HepG2 (cell line): ENCODE data around the gene ZNF763. TPM values are rescaled to one million over a fixed set of nuclear protein-coding genes. Genes with fewer than 3 reads are reported as not detected.

Source experiments
- CCAR2 ChIP-seq: fragments of 200-400 bp; formaldehyde crosslinking; optimal IDR thresholded peaks from 2 replicates; pipeline ENCODE3; 2018; ENCODE audit warnings: low read depth, mild to moderate bottlenecking, low read length, moderate library complexity
- FLYWCH1 ChIP-seq: sonication (generic); formaldehyde crosslinking; IDR thresholded peaks from 2 replicates; pipeline ENCODE4 v1.8.1; 2023; ENCODE audit warnings: mild to moderate bottlenecking, missing genetic modification reagents
- GABPB1 ChIP-seq: IDR thresholded peaks from 2 replicates; pipeline ENCODE4 v1.6.1; 2016; ENCODE audit warnings: mild to moderate bottlenecking, missing genetic modification reagents, moderate library complexity, missing compliant biosample characterization
- HOXD1 ChIP-seq: sonication (generic); formaldehyde crosslinking; IDR thresholded peaks from 2 replicates; pipeline ENCODE4 v1.5.0; 2020; ENCODE audit warnings: missing genetic modification reagents
- KAT8 ChIP-seq: IDR thresholded peaks from 2 replicates; pipeline ENCODE4 v1.6.1; 2016; ENCODE audit warnings: missing genetic modification reagents, missing compliant biosample characterization
- KDM2A ChIP-seq: sonication (generic); formaldehyde crosslinking; IDR thresholded peaks from 2 replicates; pipeline ENCODE4 v1.4.0; 2020; ENCODE audit warnings: low read depth, missing genetic modification reagents, borderline replicate concordance
- KLF16 ChIP-seq, 2 experiments: sonication (generic) in 1 of 2; formaldehyde crosslinking in 1 of 2; IDR thresholded peaks; 2 replicates each; pipeline versions ENCODE4 v1.6.1 to v1.8.0; 2016 to 2023; ENCODE audit warnings: missing genetic modification reagents in 2 of 2, missing compliant biosample characterization in 1 of 2
- NR2C2 ChIP-seq: sonication (generic); formaldehyde crosslinking; IDR thresholded peaks from 2 replicates; pipeline ENCODE4 v1.4.0; 2020; ENCODE audit warnings: missing genetic modification reagents, mild to moderate bottlenecking, moderate library complexity, borderline replicate concordance
- SPEN ChIP-seq: sonication (generic); formaldehyde crosslinking; IDR thresholded peaks from 2 replicates; pipeline ENCODE4 v1.5.1; 2020; ENCODE audit warnings: low read depth, mild to moderate bottlenecking, missing genetic modification reagents
- SRSF9 ChIP-seq: fragments of 200-400 bp; formaldehyde crosslinking; IDR thresholded peaks from 2 replicates; pipeline ENCODE4 v1.6.1; 2018; ENCODE audit warnings: borderline replicate concordance, mild to moderate bottlenecking, low read depth, low read length; ENCODE audit not compliant: insufficient read depth, poor library complexity, severe bottlenecking
- SSRP1 ChIP-seq: IDR thresholded peaks from 2 replicates; pipeline ENCODE4 v1.6.1; 2016; ENCODE audit warnings: control low read depth
- TCF7L2 ChIP-seq: IDR thresholded peaks from 2 replicates; pipeline ENCODE4 v1.6.1; 2011; ENCODE audit warnings: mild to moderate bottlenecking, low read depth, low read length, moderate library complexity
- ZNF263 ChIP-seq: sonication (generic); formaldehyde crosslinking; IDR thresholded peaks from 2 replicates; pipeline ENCODE4 v1.4.0; 2020; ENCODE audit warnings: missing genetic modification reagents
- ZNF777 ChIP-seq: sonication (generic); formaldehyde crosslinking; IDR thresholded peaks from 2 replicates; pipeline ENCODE4 v1.4.0; 2020; ENCODE audit warnings: missing genetic modification reagents
- ZNF782 ChIP-seq: sonication (generic); formaldehyde crosslinking; IDR thresholded peaks from 2 replicates; pipeline ENCODE4 v1.4.0; 2020; ENCODE audit warnings: missing genetic modification reagents, mild to moderate bottlenecking, borderline replicate concordance
- ZNF790 ChIP-seq: sonication (generic); formaldehyde crosslinking; IDR thresholded peaks from 2 replicates; pipeline ENCODE4 v1.8.0; 2022; ENCODE audit warnings: missing genetic modification reagents, mild to moderate bottlenecking, borderline replicate concordance
- polyA plus RNA-seq, 8 experiments: library from polyadenylated mRNA; depleted of rRNA in 3 of 8; stranded (reverse) in 7 of 8; unstranded in 1 of 8; fragments of >200 nt; fragmentation: Illumina TruSeq in 4 of 8; extraction: Trizol in 4 of 8; gene quantifications; 2 replicates each; pipeline versions ENCODE4 v1.2.1 to v1.2.3, GENCODE V29; 2011 to 2016; ENCODE audit warnings: low read depth in 4 of 8, missing spikeins in 1 of 8, mixed read lengths in 1 of 8; ENCODE audit not compliant: insufficient read depth in 1 of 8
- total RNA-seq, 5 experiments: library from RNA; depleted of rRNA; stranded (reverse); fragments of >200 nt; fragmentation: Illumina TruSeq; extraction: Trizol; gene quantifications; 2 replicates each; pipeline ENCODE4 v1.2.3, GENCODE V29; 2016; ENCODE audit warnings: low read depth in 1 of 5
- TF ChIP-seq, protein P1 (sequence below): sonication (generic); formaldehyde crosslinking; IDR thresholded peaks from 2 replicates; pipeline ENCODE4 v1.4.0; 2020; ENCODE audit warnings: missing genetic modification reagents, mild to moderate bottlenecking, borderline replicate concordance
- TF ChIP-seq, protein P2 (sequence below): sonication (generic); formaldehyde crosslinking; IDR thresholded peaks from 2 replicates; pipeline ENCODE4 v1.4.0; 2020; ENCODE audit warnings: mild to moderate bottlenecking, missing genetic modification reagents
- TF ChIP-seq, protein P3 (sequence below): sonication (generic); formaldehyde crosslinking; IDR thresholded peaks from 2 replicates; pipeline ENCODE4 v1.8.1; 2023; ENCODE audit warnings: mild to moderate bottlenecking, inconsistent platforms, moderate library complexity, missing genetic modification reagents, borderline replicate concordance
- TF ChIP-seq, protein P4 (sequence below): sonication (generic); formaldehyde crosslinking; IDR thresholded peaks from 2 replicates; pipeline ENCODE4 v1.4.0; 2020; ENCODE audit warnings: missing genetic modification reagents, low read depth, mild to moderate bottlenecking, borderline replicate concordance

Gene ZNF763
- total and polyA plus RNA-seq, 2 of the 13 experiments (the other 11 are each of a cell fraction or from before 2014, with no cell fraction given) = 0.08 to 0.42 TPM

DNA sequence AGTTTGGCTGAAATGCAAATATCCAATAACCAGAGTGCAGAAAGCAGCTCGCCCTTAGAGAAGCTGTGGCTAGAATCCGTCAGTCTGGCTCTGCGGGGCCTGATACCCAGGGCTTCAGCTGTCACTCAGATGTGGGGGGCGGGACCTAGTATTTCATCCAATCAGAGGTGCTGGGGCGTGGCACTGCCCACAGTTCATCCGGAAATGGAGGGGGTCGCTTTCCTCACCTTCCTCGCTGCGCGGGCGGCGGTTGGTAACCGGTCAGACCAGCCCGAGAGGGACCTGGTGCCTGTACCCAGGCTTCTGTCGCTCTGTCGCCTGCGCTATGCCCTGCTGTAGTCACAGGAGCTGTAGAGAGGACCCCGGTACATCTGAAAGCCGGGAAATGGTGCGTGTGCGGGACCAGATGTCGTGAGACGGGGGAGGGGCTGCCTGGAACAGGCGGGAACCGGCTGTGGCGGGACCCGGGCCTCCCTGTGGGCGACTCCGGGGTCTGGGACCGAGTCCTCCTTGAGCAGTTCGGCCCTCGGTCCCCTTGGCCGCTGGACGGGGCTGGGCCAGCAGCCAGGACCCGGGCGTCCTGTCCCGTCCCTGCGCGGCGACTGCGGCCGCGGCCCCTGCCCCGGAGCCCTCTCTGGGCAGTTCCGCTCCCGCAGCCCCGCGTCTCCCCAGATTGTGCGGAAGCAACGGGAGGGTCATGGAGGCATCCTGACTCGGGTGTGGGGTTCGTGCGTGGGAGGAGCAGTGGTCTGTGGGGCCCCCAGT is 39.8 kb upstream of the ZNF763 start, which contains the start of gene ZNF700 (continued):
- TF ChIP-seq, protein P1, sequence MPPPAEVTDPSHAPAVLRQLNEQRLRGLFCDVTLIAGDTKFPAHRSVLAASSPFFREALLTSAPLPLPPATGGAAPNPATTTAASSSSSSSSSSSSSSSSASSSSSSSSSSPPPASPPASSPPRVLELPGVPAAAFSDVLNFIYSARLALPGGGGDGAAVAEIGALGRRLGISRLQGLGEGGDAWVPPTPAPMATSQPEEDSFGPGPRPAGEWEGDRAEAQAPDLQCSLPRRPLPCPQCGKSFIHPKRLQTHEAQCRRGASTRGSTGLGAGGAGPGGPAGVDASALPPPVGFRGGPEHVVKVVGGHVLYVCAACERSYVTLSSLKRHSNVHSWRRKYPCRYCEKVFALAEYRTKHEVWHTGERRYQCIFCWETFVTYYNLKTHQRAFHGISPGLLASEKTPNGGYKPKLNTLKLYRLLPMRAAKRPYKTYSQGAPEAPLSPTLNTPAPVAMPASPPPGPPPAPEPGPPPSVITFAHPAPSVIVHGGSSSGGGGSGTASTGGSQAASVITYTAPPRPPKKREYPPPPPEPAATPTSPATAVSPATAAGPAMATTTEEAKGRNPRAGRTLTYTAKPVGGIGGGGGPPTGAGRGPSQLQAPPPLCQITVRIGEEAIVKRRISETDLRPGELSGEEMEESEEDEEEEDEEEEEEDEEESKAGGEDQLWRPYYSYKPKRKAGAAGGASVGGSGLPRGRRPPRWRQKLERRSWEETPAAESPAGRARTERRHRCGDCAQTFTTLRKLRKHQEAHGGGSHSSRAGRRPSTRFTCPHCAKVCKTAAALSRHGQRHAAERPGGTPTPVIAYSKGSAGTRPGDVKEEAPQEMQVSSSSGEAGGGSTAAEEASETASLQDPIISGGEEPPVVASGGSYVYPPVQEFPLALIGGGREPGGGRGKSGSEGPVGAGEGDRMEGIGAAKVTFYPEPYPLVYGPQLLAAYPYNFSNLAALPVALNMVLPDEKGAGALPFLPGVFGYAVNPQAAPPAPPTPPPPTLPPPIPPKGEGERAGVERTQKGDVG = no peak
- TF ChIP-seq HOXD1 (no peak), ZNF790 (CRISPR knock-in tag) (no peak; the same call in 1 of the 2 replicates), ZNF782 (CRISPR knock-in tag) (no peak; the same call in none of the 2 replicates), SRSF9 (no peak), KLF16 (CRISPR knock-in tag; IDR thresholded peaks at IDR 0.05) (no peak; a peak in 1 of 4 replicates), SPEN (CRISPR knock-in tag) (peak; percentile 13; the same call in 1 of the 2 replicates), KAT8 (CRISPR knock-in tag) (peak; percentile 62; the same call in 1 of the 2 replicates), FLYWCH1 (CRISPR knock-in tag) (no peak), GABPB1 (CRISPR knock-in tag) (peak; percentile 92), SSRP1 (CRISPR knock-in tag) (no peak), KDM2A (CRISPR knock-in tag) (peak; percentile 77), NR2C2 (CRISPR knock-in tag) (peak; percentile 71; the same call in 1 of the 2 replicates), CCAR2 (no peak), ZNF777 (CRISPR knock-in tag) (no peak), TCF7L2 (no peak), ZNF263 (CRISPR knock-in tag) (no peak)
- TF ChIP-seq, protein P2, sequence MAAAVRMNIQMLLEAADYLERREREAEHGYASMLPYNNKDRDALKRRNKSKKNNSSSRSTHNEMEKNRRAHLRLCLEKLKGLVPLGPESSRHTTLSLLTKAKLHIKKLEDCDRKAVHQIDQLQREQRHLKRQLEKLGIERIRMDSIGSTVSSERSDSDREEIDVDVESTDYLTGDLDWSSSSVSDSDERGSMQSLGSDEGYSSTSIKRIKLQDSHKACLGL (CRISPR knock-in tag) = no peak
- TF ChIP-seq, protein P3, sequence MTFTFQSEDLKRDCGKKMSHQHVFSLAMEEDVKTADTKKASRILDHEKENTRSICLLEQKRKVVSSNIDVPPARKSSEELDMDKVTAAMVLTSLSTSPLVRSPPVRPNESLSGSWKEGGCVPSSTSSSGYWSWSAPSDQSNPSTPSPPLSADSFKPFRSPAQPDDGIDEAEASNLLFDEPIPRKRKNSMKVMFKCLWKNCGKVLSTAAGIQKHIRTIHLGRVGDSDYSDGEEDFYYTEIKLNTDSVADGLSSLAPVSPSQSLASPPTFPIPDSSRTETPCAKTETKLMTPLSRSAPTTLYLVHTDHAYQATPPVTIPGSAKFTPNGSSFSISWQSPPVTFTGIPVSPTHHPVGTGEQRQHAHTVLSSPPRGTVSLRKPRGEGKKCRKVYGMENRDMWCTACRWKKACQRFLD (CRISPR knock-in tag) = peak; percentile 36
- TF ChIP-seq, protein P4, sequence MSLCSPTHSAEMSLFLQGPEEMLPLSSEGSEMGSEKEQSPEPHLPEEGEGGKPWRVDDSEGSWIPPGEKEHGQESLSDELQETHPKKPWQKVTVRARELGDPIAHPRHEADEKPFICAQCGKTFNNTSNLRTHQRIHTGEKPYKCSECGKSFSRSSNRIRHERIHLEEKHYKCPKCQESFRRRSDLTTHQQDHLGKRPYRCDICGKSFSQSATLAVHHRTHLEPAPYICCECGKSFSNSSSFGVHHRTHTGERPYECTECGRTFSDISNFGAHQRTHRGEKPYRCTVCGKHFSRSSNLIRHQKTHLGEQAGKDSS (CRISPR knock-in tag) = no peak
